GM10847 (cell line): Measurements from ENCODE around the gene TSHZ3.

Experiments
- POLR2A ChIP-seq: IDR thresholded peaks from 2 replicates; pipeline ENCODE4 v1.6.1; 2011; ENCODE audit not compliant: insufficient read length; ENCODE audit errors: extremely low read depth

The TSHZ3 gene

DNA sequence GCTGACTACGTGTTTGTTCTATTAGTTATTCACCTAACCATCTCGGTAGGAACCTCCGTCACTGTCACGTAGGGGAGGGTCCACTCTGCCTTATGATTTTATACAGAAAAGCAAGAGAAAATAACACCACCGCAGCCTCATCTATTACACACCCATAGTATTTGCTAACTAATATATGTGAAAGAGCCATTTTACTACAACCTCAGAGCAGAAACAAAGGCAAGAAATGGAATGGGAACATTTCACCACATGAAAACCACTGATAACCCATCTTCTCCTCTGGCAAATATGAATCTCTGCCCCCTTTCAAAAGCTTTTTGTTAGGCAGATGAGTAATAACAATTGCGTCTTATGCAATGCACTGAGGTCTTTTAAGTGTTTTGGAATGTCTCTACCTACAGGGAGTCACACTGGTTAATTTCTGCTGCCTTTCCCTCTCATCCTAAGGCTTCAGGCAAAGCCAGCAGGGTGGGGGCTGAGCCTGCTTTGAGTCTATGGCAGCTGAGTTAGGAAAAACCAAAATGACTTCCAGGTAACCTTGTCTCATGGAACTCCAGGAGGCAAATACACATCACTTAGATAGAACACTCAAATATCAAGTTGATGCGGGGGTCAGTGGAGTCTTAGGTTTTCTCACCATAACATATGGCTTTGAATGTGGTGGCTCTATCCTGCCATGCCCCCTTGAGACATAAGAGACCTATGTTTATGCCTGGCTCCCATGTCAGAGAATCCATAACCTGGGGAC is 15.0 kb downstream of the TSHZ3 start:
- no peak for TF ChIP-seq POLR2A

DNA sequence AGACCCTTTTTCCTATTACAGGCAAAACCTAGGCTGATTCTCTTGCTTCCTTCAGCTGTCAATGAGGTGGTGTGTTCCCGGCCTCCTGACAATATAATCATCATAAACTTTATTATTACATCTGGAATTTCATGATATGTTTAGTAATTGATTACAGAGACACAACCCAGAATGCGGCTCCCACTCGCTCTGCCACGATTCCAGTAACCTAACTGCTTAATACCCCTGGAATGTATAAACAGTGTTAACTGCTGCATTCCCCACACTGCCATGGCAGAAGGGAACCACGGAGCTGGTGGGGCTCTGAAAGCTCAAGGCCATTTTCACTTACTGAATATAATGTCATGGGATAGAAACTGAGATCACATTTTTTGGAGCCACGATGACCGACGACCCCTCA is 17.1 kb downstream of the TSHZ3 start:
- TF ChIP-seq POLR2A, result no peak

DNA sequence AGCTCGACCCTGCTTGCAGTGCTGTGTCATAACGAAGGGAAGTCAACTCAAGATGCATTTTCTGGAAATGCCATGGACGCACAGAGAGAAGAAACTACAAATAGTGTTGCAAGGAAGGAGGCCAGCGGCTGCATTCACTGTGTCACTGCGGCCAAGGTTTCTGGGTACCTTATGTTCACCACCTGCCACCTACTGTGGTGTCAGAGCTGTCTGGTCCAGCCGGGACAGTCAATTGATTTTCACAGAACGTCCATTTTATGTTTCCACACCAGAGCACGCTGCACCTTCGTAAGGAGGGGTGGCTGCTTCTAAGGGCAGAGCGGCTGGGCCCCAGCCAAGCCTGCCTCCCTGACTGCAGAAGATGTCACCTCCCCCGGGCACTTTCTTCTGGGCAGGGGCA is 17.7 kb downstream of the TSHZ3 start:
- TF ChIP-seq POLR2A, result no peak

DNA sequence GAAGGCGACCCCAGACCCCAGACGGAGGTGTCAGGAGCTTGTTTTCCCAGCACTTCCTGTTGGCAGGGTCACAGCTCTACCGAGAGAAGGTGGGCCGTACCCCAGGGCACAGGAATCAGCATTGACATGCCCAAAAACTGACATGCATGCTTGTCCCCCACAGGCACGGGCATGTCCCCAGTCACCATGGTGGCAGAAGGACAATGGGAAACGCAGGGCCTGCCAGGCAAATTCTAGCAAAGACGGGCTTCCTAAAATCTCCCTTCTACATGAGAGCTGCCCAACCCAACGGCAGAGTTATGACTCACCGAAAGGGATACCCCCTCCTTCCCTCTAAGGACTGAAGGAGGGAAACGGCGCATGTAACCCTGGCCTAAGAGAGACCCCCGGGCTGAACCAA is 18.5 kb downstream of the TSHZ3 start:
- TF ChIP-seq POLR2A, result no peak

DNA sequence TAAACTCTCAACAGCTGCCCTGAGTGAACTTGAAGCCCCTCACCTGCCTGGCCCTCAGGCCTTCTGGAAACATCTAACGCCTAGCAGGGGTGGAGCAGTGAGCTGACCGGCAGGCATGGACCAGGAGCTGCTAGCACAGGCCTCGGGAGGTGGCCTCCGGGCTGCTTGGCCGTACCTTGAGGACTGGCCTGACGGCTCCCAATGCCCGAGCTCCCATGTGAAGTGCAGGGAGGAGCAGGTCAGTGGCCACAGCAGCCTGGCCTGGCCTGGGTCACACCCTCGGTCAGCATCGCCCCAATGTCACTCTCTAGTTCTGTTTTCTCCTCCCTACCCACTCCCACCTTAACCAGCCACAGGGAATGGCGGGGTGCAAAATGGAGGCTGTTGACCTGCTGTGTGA is 19.0 kb downstream of the TSHZ3 start:
- TF ChIP-seq POLR2A, result no peak

DNA sequence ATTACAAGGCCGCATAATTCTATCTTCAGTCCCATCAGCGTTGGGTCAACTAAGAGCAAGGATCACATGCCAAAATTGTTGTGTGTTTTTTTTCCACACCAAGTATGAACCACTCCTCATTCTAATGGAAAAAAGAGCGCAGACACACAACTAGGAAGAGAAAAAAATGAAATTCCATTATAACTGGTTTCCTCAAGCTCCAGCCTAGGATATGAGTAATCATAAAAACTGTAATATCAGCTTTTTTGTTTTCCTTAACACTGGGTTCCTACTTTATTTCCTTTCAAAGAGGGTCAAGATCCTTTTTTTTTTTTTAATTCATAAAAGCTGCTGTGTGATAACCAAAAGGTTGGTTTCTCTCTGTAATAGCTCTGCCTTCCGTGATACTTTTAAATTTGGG is 19.4 kb downstream of the TSHZ3 start:
- no peak for TF ChIP-seq POLR2A

DNA sequence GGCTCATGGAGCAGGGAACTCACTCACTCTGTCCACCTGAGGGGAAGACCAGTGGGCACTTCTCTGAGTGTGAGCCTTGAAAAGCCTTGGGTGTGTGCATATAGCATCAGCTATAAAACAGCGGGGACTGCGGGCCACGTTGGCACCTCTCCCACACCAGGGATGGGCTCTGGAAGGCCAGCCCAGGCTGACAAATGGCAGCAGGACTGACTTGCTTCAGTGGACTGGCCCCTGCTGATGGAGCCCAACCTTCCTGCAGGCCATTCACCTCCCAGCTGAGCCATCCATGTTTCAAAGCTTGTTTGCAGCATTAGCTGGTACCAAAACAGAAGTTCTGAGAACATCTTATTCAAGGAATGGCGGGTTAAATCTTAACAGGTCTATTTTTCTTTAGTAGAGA is 21.0 kb downstream of the TSHZ3 start:
- TF ChIP-seq POLR2A, result no peak

DNA sequence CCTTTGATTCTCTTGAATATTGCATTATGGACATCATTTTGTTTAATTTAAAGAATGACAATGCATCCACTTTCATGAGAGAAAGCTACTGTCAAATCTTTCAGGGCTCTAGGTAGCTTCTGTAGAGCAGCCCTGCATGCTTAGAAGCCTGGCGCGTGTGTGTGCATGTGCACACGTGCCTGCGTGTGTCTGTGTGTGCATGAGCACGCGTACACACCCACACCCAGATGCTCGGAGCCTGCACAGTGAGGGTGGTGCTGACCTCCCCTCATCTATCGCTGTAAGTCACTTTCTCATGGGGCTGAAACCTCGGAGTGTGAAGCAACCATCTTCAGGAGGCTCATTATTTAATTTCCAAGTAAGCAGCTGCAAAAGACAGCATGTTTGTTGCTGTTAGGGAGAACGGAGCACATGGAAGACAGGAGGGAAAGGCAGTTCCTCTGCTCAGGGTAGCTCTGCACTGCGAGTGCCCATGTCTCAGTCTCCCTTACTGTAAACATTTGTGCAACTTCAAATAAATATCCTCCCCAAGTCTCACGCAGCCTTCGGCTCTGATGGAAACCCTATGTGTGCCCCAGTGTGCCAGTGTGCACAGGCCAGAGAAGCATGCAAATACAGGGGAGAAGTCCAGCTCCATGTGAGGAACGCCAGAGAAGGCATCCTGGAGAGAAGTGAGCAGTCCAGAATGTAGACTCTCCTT is 22.8 kb downstream of the TSHZ3 start:
- no peak for TF ChIP-seq POLR2A

DNA sequence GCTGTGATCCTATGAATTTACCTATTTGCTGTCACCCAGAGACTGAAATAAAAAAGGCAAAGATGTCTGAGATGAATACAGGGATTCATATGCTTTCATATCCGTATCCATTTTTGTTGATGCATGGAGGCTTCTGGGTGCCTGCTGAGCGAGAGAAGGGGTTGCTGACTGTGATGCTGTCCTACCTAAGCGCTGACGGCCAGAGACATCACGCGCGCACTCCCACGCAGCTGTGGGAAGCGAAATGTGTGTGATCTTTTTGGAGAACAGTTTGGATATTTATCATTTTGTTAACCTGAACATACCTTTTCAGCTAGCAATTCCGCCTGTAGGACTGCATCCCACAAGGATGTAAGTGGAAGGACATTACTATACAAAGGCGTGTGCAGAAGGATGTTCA is 23.9 kb downstream of the TSHZ3 start:
- TF ChIP-seq POLR2A, result no peak

DNA sequence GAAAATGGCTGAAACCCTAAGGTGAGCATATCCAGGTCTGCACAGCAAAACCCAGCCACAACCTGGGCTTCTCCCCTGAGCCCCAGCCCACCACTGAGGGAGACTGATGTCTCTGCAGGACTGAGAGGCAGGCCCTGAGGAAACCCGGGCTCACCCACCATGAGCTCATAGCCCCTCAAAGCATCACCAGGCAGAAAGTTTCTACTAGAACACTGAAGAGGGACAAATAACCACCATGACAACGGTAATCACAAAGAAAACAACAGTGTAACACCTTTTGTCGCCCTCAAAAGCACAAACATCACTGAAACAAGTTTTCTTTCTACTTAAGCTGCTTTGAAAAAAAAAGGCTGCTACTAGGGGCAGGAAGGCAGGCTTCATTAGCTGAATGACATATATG is 29.8 kb downstream of the TSHZ3 start:
- TF ChIP-seq POLR2A, result no peak

DNA sequence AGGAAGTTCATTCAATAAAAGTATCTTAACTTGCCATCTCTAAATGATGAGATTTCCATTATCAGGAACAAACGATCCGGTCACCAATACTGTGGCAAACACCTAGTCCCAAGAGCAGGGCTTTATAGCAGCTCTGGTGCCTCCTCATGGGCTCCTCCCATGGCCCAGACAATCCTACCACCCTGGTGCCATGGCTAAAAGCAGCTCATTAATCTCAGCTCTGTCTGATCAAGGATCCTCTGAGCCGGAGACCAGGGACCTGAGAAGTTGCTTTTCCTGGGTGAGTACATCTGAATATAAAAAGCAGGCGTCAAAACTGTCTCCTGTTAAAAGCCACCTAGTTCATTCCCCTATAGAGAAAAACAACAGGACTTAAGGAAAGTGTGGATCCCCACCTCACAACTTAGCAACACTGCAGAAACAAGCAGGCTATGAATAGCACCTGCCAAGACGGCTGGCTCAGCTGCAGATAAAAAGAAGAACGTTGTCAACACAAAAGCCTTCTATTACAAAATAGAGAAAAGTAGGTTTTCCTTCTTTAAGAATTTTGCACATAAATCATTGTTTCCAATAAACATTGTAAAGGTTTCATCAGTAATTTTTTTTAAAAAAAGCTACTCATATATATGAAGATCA is 30.3 kb downstream of the TSHZ3 start:
- TF ChIP-seq POLR2A, result no peak

DNA sequence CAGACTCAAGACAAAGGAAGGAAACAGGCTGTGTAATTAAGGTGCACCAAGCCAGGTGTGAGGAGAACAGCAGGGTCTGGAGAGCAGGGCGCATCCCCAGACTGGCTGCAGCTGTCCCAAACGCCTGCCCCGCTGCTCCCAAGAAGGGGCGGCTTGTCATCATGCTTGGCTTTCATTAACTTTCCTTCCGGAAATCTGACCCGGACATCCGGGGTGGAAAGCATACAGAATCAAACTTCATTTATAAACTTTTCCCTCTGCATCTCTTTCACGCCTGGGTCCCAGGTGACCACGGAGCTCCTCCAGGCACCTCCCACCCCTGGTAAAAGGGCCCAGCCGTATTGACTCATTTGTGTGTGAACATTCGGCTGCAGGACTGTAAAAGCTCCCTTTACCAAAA is 31.7 kb downstream of the TSHZ3 start:
- no peak for TF ChIP-seq POLR2A

DNA sequence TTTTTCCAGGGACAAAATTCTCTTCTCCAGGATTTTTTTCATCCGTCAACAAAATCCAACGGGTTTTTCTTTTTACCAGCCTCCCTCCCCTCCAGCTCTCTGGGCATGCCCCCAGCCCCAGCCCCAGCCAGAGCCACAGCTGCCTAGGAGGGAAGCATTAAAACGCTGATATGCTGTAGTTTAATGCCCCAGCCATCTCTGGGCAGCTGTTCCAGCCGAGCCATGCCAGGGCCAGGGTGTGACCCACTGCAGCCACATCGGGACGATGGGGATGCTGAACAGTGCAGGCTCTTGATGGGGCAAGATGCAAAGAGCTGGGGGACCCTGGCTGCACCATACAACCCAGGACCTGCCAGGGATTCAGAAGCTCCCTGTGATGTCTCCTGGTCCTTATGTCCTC is 32.1 kb downstream of the TSHZ3 start:
- no peak for TF ChIP-seq POLR2A

DNA sequence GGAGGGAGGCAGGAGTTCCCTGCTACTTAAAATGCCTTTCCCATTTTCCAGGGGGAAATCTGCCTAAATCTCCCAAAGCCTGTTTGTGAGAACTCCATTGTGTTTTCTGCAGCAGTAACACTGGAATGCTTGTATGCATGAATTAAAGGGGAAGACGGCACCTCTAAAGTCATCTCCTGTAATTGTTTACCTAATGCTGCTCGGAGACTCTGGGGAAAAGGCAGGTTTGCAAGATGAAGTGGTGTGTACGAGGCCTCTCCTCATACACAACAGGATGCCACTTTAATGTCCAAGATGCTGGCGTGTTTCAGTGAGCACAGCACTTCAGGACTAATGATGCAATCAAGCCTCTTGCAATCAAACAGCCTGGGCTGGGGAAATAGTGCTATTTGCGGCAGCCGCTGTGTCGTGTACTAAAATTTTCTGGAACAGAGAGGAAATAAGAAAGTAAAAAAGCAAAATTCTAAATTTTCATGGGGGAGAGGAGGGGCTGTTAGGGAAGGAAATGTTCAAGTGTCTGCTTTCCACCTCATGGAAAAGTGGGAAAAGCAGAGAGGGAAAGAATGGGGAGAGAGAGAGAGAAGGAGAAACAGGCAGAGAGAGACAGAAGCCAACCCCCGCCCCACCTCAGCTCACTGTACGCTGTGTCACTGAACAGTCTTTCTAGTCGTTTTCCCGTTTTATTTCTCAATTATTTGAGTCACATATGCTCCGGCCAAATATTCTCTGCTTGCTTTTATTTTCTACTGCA is 32.9 kb downstream of the TSHZ3 start:
- TF ChIP-seq POLR2A, result no peak

DNA sequence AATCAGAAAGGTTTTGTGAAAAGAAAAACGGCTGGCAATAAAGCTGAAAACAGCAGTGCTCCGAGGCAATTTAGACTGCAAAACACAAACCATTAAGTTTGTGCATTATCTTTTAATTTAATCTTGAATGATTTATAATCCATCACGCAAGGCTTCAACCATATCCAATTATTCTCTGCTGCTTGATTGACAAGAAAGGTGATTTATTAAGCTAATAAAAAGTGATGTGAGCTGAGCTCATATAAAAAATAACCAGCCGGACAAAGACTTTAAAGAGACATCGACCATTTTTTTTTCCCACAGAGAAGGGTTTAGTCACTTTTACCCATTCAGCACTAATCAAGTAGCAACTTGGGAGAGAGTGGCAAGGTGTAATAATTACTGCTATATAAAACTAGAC is 33.6 kb downstream of the TSHZ3 start:
- TF ChIP-seq POLR2A, result no peak
